GOT3 (cell line): ENCODE results near the gene FAM236B.
"Not testable (repeated sequence)": the region's sequence is repeated elsewhere in the genome, so short reads cannot be mapped to it uniquely, and the experiment has no call there.

Source experiments
- DNase-seq: peaks from one replicate; lab custom pipeline; 2025; ENCODE audit warnings: mixed read lengths; lab: John Stamatoyannopoulos, UW

FAM236B gene

DNA sequence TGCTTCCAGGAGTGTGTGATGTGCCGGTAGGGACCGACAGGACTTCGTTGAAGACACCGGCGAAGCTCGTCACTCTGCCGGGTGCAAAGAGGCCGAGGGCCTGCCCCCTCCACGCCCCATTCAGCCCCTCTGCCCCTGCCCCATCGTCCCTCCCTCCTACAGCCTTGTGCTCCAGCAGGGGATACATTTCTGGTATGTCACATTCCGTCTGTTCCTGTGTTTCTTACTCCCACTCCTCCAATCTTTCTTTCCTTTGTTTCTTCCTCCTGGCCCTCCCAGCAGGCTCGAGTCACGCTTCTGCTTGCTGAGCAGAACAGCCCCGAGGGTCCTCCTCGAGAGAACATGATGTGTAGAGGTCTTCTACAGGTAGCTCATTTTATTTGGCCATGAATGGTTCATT, at the start of gene FAM236B:
FAM236B (minus strand) TSS at position 101 of the 400 bp plus-strand sequence; CDS start at position 1, 100 bp downstream.
- not testable (repeated sequence) for DNase-seq

DNA sequence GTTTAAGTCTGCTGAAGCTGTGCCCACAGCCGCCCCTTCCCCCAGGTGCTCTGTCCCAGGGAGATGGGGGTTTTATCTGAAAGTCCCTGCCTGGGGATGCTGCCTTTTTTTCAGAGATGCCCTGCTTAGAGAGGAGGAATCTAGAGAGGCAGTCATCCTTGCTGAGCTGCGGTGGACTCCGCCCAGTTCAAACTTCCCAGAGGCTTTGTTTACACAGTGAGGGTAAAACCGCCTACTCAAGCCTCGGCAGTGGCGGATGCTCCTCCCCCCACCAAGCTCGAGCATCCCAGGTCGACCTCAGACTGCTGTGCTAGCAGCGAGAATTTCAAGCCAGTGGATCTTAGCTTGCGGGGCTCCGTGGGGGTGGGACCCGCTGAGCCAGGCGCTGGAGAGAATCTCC, 48.2 kb upstream of the FAM236B start:
- DNase-seq = not testable (repeated sequence)

DNA sequence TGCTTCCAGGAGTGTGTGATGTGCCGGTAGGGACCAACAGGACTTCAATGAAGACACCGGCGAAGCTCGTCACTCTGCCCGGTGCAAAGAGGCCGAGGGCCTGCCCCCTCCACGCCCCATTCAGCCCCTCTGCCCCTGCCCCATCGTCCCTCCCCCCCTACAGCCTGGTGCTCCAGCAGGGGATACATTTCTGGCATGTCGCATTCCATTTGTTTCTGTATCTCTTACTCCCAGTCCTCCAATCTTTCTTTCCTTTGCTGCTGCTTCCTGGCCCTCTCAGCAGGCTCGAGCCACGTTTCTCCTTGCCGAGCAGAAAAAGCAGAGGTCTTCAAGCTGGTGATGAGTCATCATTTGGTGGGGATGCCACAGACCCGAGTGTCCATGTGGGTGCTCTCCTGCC, 25.6 kb upstream of the FAM236B start, which contains the start of gene FAM236D:
FAM236D (minus strand) TSS at position 101 of the 400 bp plus-strand sequence; CDS start at position 1, 100 bp downstream.
- DNase-seq = not testable (repeated sequence)

GRCh38 chrX:72790390-72790789, 7.9 kb upstream of the FAM236B start:
- not testable (repeated sequence) for DNase-seq

- DNase-seq = not testable (repeated sequence)
Observed at GRCh38 chrX:72788142-72788541, 5.7 kb upstream of the FAM236B start.

DNA sequence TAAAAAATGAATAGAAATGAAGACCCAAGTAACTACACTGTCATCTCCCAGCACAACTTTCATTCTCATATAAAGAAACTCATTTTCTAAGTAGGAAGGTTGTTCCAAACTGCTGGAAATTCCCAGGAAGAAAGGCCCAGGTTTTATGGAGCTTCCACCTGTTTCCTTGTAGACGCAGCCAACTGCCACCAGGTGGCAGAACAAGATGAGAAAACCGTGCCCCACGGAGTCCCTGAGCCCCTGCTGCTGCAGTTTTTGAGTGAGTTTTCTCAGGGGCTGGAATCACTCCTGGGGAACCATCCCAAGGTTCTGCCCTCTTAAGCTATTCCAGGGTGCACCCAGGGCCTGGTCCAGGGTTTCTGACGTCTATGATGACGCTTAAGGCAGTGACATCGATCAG, 1.5 kb upstream of the FAM236B start:
- DNase-seq = not testable (repeated sequence)

GRCh38 chrX:72783365-72783936, 991 bp upstream of the FAM236B start:
- DNase-seq = not testable (repeated sequence)

- not testable (repeated sequence) for DNase-seq
Observed at GRCh38 chrX:72778146-72778545, 4.3 kb downstream of the FAM236B start.

GRCh38 chrX:72777467-72777790, 5.0 kb downstream of the FAM236B start:
- DNase-seq = not testable (repeated sequence)

DNA sequence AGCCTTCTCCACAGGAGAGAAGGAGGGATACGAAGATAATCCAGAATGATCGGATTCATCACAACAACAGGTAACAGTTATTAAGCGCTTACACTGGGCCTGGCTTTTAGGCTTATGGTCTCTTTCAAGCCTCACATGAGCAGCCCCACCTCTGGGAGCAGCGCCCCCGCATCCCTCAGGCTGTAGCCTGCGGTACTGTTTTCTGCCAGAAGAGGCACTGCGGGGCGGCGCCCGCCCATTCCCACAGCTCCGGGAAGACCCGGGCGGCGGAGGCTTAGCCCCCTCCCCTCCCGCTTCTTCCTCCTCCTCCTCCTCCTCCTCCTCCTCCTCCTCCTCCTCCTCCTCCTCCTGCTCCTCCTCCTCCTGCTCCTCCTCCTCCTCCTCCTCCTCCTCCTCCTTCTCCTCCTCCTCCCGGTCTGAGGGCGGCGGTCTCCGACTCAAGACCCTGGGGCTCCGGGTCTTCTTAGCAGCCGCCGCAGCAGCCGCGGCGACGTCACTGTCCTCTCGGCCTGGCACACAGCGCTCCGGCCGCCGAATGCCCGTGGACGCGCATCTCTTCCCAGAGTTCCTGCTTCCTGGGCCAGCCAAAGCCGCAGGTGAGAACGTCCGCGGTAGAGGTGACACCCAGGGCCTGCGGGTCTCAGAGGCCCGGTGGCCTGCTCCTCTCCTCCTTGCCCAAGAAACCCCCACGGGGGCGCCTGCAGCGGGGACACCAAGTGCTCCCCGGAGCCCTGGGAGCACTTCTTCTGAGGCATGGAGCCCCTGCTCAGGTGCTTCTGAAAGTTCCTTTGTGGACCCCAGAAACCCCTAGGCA, 5.6 kb downstream of the FAM236B start, which contains the start of gene DMRTC1B:
DMRTC1B (plus strand) TSS at position 238 of the 814 bp plus-strand sequence. CDS start 68,246 bp downstream, outside the sequence.
- DNase-seq = not testable (repeated sequence)

DNA sequence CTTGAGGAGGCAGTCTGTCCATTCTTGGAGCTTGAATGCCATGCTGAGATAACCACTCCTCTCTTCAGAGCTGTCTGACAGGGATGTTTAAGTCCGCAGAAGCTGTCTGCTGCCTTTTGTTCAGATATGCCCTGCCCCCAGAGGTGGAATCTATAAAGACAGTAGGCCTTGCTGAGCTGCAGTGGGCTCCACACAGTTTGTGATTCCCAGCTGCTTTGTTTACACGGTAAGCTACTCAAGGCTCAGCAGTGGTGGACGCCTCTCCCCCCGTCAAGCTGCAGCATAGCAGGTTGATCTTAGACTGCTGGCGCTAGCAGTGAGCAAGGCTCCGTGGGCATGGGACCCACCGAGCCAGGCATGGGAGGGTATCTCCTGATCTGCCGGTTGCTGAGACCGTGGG, 22.0 kb downstream of the FAM236B start:
- DNase-seq = not testable (repeated sequence)

- not testable (repeated sequence) for DNase-seq
Observed at GRCh38 chrX:72748545-72748944, 33.9 kb downstream of the FAM236B start.

DNA sequence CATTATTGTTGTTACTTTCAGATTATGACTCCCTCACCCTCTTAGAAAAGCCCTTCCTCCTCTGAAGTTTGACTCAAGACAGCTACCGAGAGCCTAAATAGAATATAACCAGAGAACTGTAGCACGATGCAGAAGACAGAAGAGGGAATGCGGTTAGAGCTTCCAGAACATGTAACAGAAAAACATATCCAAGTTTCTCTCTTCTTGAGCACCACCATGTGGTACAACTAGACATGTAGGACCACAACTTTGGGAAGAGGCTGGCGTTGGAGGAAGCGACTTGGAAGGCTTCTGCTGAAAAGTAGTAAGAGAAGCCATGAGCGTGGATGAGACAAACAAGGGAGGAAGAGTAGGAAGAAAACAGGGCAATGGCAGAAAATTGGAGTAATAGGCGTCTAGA, 36.9 kb downstream of the FAM236B start:
- DNase-seq = not testable (repeated sequence)

DNA sequence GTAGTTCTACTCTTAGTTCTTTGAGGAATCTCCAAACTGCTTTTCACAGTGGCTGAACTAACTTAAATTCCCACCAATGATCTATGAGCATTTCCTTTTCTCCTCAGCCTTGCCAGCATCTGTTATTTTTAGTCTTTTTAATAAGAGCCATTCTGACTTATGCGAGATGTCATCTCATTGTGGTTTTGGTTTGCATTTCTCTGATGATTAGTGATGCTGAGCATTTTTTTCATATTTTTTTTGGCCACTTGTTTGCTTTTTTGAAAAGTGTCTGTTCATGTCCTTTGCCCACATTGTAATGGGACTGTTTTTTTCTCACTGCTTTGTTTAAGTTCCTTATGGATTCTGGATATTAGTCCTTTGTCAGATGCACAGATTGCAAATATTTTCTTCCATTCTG, 46.9 kb downstream of the FAM236B start:
- no peak for DNase-seq

GRCh38 chrX:72733636-72734035, 48.8 kb downstream of the FAM236B start:
- DNase-seq = not testable (repeated sequence)
